H1 (cell line): ENCODE data around the gene MBLAC1.

Experiments
- ATF2 ChIP-seq: IDR thresholded peaks from 2 replicates; pipeline ENCODE4 v1.6.1; 2012; ENCODE audit warnings: low read length, inconsistent platforms
- CREB1 ChIP-seq: IDR thresholded peaks from 2 replicates; pipeline ENCODE4 v1.6.1; 2012; ENCODE audit warnings: inconsistent platforms
- CTCF ChIP-seq, 3 experiments: IDR thresholded peaks; 1 replicate in 2 of 3; 2 replicates in 1 of 3; pipeline versions ENCODE4 v1.5.1 to v1.6.1; 2011; ENCODE audit warnings: low read length in 3 of 3, mild to moderate bottlenecking in 3 of 3, inconsistent platforms in 2 of 3, low read depth in 1 of 3, moderate library complexity in 1 of 3; ENCODE audit not compliant: insufficient read depth in 1 of 3; ENCODE audit errors: control extremely low read depth in 1 of 3
- EGR1 ChIP-seq: IDR thresholded peaks from 2 replicates; pipeline ENCODE4 v1.6.1; 2011; ENCODE audit warnings: low read depth, low read length, borderline replicate concordance
- EP300 ChIP-seq, 2 experiments: IDR thresholded peaks; 1 replicate in 1 of 2; 2 replicates in 1 of 2; pipeline ENCODE4 v1.6.1; 2011 to 2012; ENCODE audit warnings: low read depth in 2 of 2, low read length in 2 of 2, mild to moderate bottlenecking in 2 of 2, borderline replicate concordance in 1 of 2, inconsistent platforms in 1 of 2, moderate library complexity in 1 of 2
- EZH2 ChIP-seq: fragments of 200-600 bp; sonication (generic); IDR thresholded peaks from 2 replicates; pipeline ENCODE4 v1.7.1; 2012; ENCODE audit warnings: low read depth, mild to moderate bottlenecking, moderate library complexity, low read length, inconsistent platforms; ENCODE audit not compliant: severe bottlenecking
- POLR2A ChIP-seq, 2 experiments: IDR thresholded peaks; 1 replicate in 1 of 2; 2 replicates in 1 of 2; pipeline ENCODE4 v1.6.1; 2011; ENCODE audit warnings: low read depth in 2 of 2, low read length in 2 of 2, mild to moderate bottlenecking in 2 of 2; ENCODE audit errors: control extremely low read depth in 1 of 2
- POLR2AphosphoS5 ChIP-seq: IDR thresholded peaks from 2 replicates; pipeline ENCODE4 v1.6.1; 2011; ENCODE audit warnings: low read depth, low read length
- POU5F1 ChIP-seq: IDR thresholded peaks from 2 replicates; pipeline ENCODE4 v1.6.1; 2011; ENCODE audit warnings: low read depth, mild to moderate bottlenecking, low read length, moderate library complexity
- SAP30 ChIP-seq: fragments of 300-600 bp; sonication (generic); IDR thresholded peaks from 2 replicates; pipeline ENCODE4 v1.7.1; 2012; ENCODE audit warnings: low read length, moderate library complexity, mild to moderate bottlenecking, inconsistent platforms; ENCODE audit not compliant: insufficient read depth, insufficient replicate concordance
- SIRT6 ChIP-seq: IDR thresholded peaks from one replicate; pipeline ENCODE4 v1.7.1; 2012; ENCODE audit warnings: low read length, inconsistent platforms
- TAF1 ChIP-seq: IDR thresholded peaks from 2 replicates; pipeline ENCODE4 v1.6.1; 2011; ENCODE audit warnings: mild to moderate bottlenecking, low read depth, low read length
- TCF12 ChIP-seq: IDR thresholded peaks from 2 replicates; pipeline ENCODE4 v1.6.1; 2011; ENCODE audit warnings: low read depth, mild to moderate bottlenecking, low read length
- TEAD4 ChIP-seq: IDR thresholded peaks from 2 replicates; pipeline ENCODE4 v1.6.1; 2012; ENCODE audit warnings: low read depth, low read length, inconsistent platforms, mixed read lengths

GRCh38 chr7:100170101-100170897 lies 43.5 kb downstream of the MBLAC1 start:
- TF ChIP-seq CREB1 (no peak), CTCF (IDR thresholded peaks at IDR 0.05; ENCODE audit: control extremely low read depth in 1 of 3, insufficient read depth in 1 of 3, low read depth in 1 of 3, low read length in 3 of 3) (no peak), SIRT6 (no peak), POLR2A (IDR thresholded peaks at IDR 0.05; ENCODE audit: control extremely low read depth in 1 of 2, low read depth in 2 of 2, low read length in 2 of 2) (no peak), TEAD4 (no peak), POLR2AphosphoS5 (no peak), EGR1 (no peak), EP300 (IDR thresholded peaks at IDR 0.05; ENCODE audit: borderline replicate concordance in 1 of 2, low read depth in 2 of 2, low read length in 2 of 2) (no peak), POU5F1 (no peak), EZH2 (no peak), ATF2 (no peak), TAF1 (no peak), TCF12 (no peak), SAP30 (no peak)
